HUDEP-2 (cell line): ENCODE measurements around the gene FAM117A.
"Not testable (repeated sequence)": the region's sequence is repeated elsewhere in the genome, so short reads cannot be mapped to it uniquely, and the experiment has no call there.

Experiments
- DNase-seq, 76 experiments: peaks; one replicate each; lab custom pipeline; 2025; ENCODE audit not compliant: unreplicated experiment in 76 of 76; lab: John Stamatoyannopoulos, UW

The FAM117A gene

GRCh38 chr17:49745175-49746139 lies 18.5 kb downstream of the FAM117A start:
- no peak for DNase-seq

DNA sequence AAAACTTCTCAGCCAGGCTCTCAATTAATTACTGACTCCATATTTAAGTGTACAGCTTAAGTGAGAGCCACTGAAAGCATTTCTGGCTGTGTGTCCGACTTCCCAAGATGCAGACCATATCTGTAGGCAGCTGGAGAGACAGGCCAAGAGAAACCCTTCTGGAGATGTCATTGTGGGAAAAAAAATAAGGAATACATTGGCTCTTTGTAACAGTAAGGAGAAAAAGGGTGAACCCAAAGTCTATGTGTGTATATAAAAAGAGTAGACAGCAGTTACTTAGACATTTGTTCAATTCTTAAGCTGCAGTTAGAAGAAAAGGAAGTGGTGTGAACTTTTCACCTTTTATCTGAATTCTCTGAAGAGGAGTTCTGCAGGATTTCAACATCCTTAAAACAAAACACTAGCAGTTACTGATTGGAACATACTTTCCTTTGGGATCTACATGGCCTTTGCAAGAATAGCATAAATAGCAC lies 21.7 kb downstream of the FAM117A start:
- DNase-seq: no peak

GRCh38 chr17:49741692-49742076 lies 22.2 kb downstream of the FAM117A start:
- DNase-seq: no peak

GRCh38 chr17:49741009-49741691 lies 22.8 kb downstream of the FAM117A start:
- DNase-seq: no peak

GRCh38 chr17:49739641-49740271 lies 24.2 kb downstream of the FAM117A start:
- DNase-seq: peak in 75 of 76 experiments; percentile 76 to 100 (median 99)

GRCh38 chr17:49738456-49739163 lies 25.3 kb downstream of the FAM117A start:
- peak in 9 of 76 experiments; percentile 8 to 32 (median 24) for DNase-seq

GRCh38 chr17:49734515-49735490 lies 29.1 kb downstream of the FAM117A start:
- DNase-seq: no peak

DNA sequence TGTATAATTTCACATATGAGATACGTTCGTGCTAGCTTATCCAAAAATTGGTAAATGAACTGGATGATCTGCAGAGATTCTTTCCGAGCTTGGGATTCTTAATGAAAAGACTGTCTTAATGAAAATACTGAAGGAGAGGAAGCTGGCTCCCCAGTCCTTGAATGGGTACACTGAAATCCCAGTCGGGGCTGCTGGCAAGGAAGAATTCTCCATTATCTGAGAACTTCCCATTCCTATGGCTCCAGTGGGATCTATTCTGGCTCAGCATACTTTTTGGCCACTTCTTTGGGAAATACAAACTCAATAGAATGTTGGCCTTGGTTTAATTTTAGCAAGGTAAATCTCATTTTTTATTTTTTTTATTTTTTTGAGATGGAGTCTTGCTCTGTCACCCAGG lies 32.5 kb downstream of the FAM117A start:
- no peak for DNase-seq

DNA sequence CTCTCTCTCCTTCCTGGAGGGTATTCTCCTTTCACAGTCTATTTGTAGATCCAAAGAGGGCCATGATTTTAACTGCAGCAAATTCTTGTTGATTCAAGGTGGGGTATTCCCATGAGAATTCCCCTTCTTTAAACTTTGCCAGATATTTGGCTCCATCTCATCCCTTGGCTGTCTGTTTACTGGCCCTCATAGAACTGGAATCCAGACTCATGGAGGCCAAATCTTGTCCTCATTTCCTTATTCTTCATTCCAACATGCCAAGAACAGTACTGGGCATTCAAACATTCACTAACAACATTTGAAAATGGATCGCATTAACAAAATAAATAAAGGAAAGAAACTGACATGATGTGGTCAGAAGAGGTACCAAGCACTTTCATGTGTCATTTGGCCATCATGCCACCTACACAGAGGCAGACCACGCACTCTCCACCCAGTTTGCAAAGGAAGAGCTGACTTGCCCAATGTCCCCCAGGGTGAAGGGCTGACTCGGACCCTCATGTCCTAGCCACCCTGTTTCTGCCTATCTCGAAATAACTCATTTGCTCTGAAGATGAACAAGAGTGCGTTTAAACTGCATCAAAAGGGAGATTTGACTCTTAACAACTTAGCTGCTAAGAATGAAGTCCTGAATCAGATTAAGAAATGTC lies 33.0 kb downstream of the FAM117A start:
- DNase-seq: no peak

DNA sequence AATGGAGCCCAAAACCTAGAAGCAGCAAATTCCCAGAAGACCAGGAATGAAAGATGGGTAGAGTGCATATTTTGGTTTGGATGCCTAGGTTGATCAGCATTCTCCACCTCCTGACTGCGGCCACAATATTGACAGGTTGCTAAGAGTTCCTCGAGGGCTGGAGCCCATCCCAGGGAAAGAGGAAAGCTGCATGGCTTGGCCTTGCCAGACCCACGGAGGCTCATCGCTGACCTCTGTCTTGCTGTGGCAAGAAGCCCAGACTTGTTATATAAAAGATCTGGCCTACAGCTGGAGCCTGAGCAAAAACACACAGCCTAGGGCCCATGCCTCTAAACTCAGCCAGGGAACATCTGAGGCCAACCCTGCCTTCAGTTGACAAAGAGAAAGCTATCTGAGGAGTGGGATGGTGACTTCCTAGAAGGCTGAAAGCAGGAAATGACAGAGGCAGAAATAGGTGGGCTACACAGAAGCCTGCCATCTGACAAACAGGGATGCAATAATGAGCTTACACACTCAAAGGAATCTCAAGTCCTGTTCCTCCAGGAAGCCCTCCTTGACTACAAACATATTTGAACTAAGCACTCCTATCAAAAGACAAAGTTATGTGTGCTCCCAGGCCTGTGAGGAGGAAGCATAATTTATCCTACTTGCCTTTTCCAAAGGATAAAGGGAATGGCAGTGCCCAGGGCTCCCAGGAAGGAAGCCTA lies 33.7 kb downstream of the FAM117A start:
- DNase-seq: no peak

GRCh38 chr17:49729069-49729468 lies 34.9 kb downstream of the FAM117A start:
- DNase-seq: no peak

GRCh38 chr17:49728425-49728824 lies 35.5 kb downstream of the FAM117A start:
- no peak for DNase-seq

GRCh38 chr17:49727380-49727779 lies 36.6 kb downstream of the FAM117A start:
- DNase-seq: no peak

GRCh38 chr17:49725452-49726130 lies 38.3 kb downstream of the FAM117A start:
- peak in 46 of 76 experiments; percentile 8 to 79 (median 36) for DNase-seq

DNA sequence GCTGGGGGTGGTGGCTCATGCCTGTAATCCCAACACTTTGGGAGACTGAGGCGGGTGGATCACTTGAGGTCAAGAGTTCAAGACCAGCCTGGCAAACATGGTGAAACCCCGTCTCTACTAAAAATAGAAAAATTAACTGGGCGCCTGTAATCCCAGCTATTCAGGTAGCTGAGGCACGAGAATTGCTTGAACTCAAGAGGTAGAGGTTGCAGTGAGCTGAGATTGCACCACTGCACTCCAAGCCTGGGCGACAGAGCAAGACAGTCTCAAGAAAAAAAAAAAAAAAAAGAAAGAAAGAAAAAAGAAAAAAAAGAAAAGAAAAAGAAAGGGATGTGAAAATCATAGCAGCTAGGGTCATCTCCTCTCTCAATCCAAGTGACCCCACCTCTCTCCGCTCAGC lies 39.4 kb downstream of the FAM117A start:
- not testable (repeated sequence) for DNase-seq

DNA sequence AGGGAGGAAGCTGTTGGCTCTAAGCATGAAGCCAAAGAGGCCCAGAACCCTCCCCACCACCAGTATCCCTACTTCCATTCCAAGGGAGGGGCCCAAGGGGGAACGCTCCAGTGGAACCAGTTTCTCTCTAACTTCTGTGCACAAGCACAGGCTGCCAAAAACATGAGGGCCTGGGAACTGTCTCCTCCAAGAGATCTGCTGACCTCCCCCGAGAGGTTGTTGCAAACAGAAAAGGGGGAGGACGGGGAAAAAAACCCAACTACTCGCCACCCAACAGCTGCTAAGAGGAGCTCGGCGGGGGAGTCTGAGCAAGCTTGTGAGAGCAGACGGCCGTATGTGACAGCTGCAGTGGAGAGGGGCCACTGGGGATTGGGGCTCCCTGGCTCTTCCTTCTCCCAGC lies 40.5 kb downstream of the FAM117A start:
- peak in 1 of 76 experiments; percentile 6 for DNase-seq

DNA sequence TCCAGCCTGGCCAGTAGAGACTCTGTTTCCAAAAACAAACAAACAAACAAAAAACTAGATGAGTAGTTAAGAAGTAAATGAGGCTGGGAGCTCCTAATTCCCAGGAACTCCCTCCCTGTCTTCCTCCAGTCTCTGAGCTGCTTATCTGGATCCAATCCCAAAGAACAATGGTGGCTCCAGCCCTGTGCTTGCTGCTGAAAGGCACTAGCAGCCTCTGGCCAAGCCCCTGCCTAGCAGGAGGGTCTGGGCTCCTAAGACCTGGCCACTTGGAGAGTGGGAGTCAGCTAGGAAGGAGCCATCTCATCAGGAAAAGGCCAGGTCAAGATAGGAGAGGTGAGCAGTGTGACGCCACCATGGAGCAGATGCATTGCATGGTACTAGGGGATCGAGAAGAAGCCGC lies 41.9 kb downstream of the FAM117A start:
- DNase-seq: no peak

DNA sequence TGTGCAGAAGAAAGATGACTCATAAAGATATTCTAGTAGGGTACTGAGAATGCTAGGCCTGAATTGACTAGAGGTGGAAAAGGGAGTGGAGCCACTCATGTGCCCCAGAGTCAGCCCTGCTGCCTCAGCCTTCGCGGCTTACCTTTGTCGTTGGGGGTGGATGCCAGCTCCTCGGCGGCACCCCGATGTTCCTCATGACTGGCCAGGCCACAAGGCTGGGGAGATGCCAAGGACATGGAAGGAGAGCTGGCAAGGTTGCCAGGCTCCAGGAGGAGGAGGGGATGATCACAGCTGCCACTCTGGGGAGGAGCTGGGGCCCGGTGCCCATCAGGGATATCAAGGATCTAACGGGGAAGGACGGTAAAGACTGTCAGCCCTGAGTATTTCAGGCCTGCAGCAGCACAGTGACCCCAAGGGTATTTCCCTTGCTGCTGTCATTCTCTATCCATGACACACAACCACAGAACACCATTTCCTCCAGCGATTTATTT lies 46.5 kb downstream of the FAM117A start:
- no peak for DNase-seq
